Spleen (tissue), 3 donors: Measurements from ENCODE around the gene PAMR1.
"Not testable (repeated sequence)": the region's sequence is repeated elsewhere in the genome, so short reads cannot be mapped to it uniquely, and the experiment has no call there.

Source experiments
- POLR2A ChIP-seq, 3 donors: fragments of 450-650 bp; IDR thresholded peaks; one replicate each; pipeline ENCODE4 v1.5.1; 2017; ENCODE audit warnings: antibody characterized with exemption in 3 of 3, mild to moderate bottlenecking in 1 of 3
- POLR2AphosphoS5 ChIP-seq, 3 donors: sonication (generic); formaldehyde crosslinking; IDR thresholded peaks; one replicate each; pipeline ENCODE4 v1.5.1; 2017; ENCODE audit warnings: antibody characterized with exemption in 3 of 3

DNA sequence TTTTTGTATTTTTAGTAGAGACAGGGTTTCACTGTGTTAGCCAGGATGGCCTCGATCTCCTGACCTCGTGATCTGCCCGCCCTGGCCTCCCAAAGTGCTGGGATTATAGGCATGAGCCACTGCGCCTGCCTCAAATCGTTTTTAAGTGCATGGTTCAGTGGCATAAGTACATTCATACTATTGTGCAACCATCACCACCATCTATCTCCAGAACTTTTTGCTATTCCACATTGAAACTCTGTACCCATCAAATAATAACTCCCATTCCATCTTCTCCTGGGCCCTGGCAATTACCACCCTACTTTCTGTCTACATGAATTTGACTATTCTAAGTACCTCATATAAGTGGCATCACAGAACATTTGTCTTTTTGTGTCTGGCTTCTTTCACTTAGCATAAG lies 3.3 kb downstream of the PAMR1 start:
- TF ChIP-seq POLR2A, POLR2AphosphoS5 (IDR thresholded peaks at IDR 0.05): not testable (repeated sequence)
